ENCODE results near the gene ZNF80.

- no peak for TF ChIP-seq POLR2A (IDR thresholded peaks at IDR 0.05)
- no peak for TF ChIP-seq CTCF (IDR thresholded peaks at IDR 0.05)
Measured at GRCh38 chr3:114242947-114243346, 5.6 kb upstream of the ZNF80 start.
